DND-41 (cell line): Measurements from ENCODE around the gene CACNA2D4.

Source experiments
- ATAC-seq: fragments of 200-7000 bp; cut with Tn5 transposase; 3 replicates; pipeline ENCODE4 v1.9.1; 2021; ENCODE audit warnings: low read depth; ENCODE audit not compliant: insufficient read depth
- DNase-seq: peaks from one replicate; pipeline ENCODE4 v3.0.0-alpha.2; 2020
- H2AFZ ChIP-seq: 2 replicates; pipeline ENCODE4 v1.6.0; 2012; ENCODE audit warnings: low read depth, low read length
- H3K27ac ChIP-seq: 2 replicates; pipeline ENCODE4 v1.5.1; 2012; ENCODE audit warnings: low read length, inconsistent platforms
- H3K27me3 ChIP-seq: fragments of 200-600 bp; sonication (generic); 2 replicates; pipeline ENCODE4 v1.6.0; 2012; ENCODE audit warnings: low read length, mild to moderate bottlenecking, inconsistent platforms; ENCODE audit not compliant: insufficient read depth, poor library complexity
- H3K36me3 ChIP-seq: 2 replicates; pipeline ENCODE4 v1.5.1; 2012; ENCODE audit warnings: low read length, inconsistent platforms; ENCODE audit not compliant: insufficient read depth
- H3K4me1 ChIP-seq: 2 replicates; pipeline ENCODE4 v1.5.1; 2012; ENCODE audit warnings: mild to moderate bottlenecking, low read length; ENCODE audit not compliant: insufficient read depth
- H3K4me2 ChIP-seq: 2 replicates; pipeline ENCODE4 v1.6.0; 2012; ENCODE audit warnings: mild to moderate bottlenecking, moderate library complexity, low read length, inconsistent platforms; ENCODE audit not compliant: insufficient read depth
- H3K4me3 ChIP-seq, 2 experiments: fragments of 200-600 bp in 1 of 2; shearing (Covaris generic) in 1 of 2; 2 replicates each; pipeline ENCODE4 v1.5.1; 2012 to 2016; ENCODE audit warnings: inconsistent platforms in 2 of 2, low read length in 2 of 2, mild to moderate bottlenecking in 2 of 2, low read depth in 1 of 2, moderate library complexity in 1 of 2
- H3K79me2 ChIP-seq: 2 replicates; pipeline ENCODE4 v1.6.0; 2012; ENCODE audit warnings: low read length, inconsistent platforms; ENCODE audit not compliant: insufficient read depth
- H3K9ac ChIP-seq: 2 replicates; pipeline ENCODE4 v1.6.0; 2012; ENCODE audit warnings: low read depth, mild to moderate bottlenecking, inconsistent platforms, low read length, moderate library complexity
- H3K9me3 ChIP-seq: 2 replicates; pipeline ENCODE4 v1.5.1; 2012; ENCODE audit warnings: low read length, moderate library complexity, mild to moderate bottlenecking, inconsistent platforms; ENCODE audit not compliant: insufficient read depth, severe bottlenecking
- H4K20me1 ChIP-seq: 2 replicates; pipeline ENCODE4 v1.6.0; 2012; ENCODE audit warnings: low read length; ENCODE audit not compliant: insufficient read depth
- EZH2 ChIP-seq: IDR thresholded peaks from 3 replicates; pipeline ENCODE4 v1.6.1; 2012; ENCODE audit warnings: borderline replicate concordance, low read depth, mild to moderate bottlenecking, moderate library complexity, low read length, inconsistent platforms; ENCODE audit not compliant: severe bottlenecking
- TF ChIP-seq, protein P1 (sequence below): IDR thresholded peaks from 2 replicates; pipeline ENCODE4 v1.5.1; 2012; ENCODE audit warnings: borderline replicate concordance, low read length, moderate library complexity, mild to moderate bottlenecking; ENCODE audit not compliant: poor library complexity, severe bottlenecking; ENCODE audit errors: extremely low read depth

CACNA2D4 gene

DNA sequence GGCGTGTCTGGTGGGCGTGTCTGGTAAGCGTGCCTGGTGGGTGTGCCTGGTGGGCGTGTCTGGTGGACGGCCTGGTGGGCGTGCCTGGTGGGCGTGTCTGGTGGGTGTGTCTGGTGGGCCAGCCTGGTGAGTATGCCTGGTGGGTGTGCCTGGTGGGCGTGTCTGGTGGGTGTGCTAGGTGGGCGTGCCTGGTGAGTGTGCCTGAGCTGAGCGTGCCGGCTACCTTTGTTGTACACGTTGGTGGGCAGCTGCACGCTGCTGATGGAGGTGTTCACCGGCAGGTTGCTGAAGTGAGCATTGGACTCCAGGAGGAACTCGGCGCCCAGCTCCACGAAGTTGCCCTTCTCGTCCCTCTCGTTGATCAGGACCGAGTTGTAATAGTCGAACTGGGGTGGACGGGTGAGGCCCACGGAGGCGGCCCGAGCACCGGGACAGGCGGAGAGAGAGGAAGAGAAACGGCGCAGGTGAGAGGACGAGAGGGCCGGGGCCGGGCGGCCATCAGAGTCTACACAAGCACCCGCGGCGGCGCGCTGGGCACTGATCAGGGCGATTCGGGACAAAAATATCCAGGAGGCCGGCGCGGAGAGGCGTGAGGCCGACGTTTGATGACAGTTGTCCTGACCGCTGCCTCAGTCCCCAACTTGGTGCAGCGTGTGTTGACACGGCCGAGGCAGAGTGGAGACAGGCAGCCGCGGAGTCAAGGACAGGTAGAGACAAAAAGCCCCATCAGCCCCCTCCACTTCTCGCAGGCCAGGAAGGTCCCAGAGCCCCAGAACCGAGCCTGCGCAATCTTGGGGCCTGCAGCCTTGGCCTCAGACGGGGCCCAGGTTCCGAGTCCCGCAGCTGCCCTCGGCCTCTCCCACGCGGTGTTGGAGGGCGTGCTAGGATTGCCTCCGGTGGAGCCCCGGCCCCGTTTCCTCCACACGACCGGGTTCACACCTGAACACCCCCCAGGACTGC, 10.5 kb downstream of the CACNA2D4 start:
- Histone ChIP-seq H3K79me2 (no peaks in the 10 kb centered on the region), H4K20me1 (no peaks in the 10 kb centered on the region), H3K36me3 (no peaks in the 10 kb centered on the region), H3K9ac (no peak overlapping the region), H3K9me3 (peaks cover 9% of the 10 kb centered on the region), H3K27me3 (no peaks in the 10 kb centered on the region), H2AFZ (no peak overlapping the region), H3K27ac (no peak overlapping the region), H3K4me2 (no peak overlapping the region), H3K4me1 (no peaks in the 10 kb centered on the region), H3K4me3 (no peak overlapping the region)
- DNase-seq = no peak
- TF ChIP-seq, protein P1, sequence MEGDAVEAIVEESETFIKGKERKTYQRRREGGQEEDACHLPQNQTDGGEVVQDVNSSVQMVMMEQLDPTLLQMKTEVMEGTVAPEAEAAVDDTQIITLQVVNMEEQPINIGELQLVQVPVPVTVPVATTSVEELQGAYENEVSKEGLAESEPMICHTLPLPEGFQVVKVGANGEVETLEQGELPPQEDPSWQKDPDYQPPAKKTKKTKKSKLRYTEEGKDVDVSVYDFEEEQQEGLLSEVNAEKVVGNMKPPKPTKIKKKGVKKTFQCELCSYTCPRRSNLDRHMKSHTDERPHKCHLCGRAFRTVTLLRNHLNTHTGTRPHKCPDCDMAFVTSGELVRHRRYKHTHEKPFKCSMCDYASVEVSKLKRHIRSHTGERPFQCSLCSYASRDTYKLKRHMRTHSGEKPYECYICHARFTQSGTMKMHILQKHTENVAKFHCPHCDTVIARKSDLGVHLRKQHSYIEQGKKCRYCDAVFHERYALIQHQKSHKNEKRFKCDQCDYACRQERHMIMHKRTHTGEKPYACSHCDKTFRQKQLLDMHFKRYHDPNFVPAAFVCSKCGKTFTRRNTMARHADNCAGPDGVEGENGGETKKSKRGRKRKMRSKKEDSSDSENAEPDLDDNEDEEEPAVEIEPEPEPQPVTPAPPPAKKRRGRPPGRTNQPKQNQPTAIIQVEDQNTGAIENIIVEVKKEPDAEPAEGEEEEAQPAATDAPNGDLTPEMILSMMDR = no peak
- TF ChIP-seq EZH2 = no peak
- ATAC-seq = no peak

DNA sequence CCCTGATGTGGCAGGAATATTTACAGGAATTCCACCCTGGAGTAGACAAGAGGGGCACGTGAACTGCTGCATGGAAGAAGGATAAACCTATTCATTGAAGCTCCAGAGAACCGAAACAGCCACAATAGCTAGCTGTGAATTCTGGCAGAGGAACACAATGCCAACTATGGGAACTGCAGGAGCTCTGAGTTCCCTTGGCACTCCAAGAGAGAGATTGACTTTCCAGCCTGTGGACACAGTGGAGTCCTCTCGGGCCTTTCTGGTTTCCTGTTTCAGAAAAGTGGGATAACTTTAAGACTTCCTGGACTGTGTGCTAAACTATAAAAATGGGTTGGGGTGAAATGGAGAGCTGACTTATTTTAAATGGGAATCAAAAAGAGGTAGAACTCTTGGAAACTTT, 11.9 kb downstream of the CACNA2D4 start:
- no peak for DNase-seq
- Histone ChIP-seq H3K4me3 (no peak overlapping the region), H3K9me3 (peaks cover 9% of the 10 kb centered on the region), H3K27ac (no peak overlapping the region), H3K79me2 (no peaks in the 10 kb centered on the region), H2AFZ (no peak overlapping the region), H3K36me3 (no peaks in the 10 kb centered on the region), H3K9ac (no peak overlapping the region), H3K27me3 (no peaks in the 10 kb centered on the region), H3K4me2 (no peak overlapping the region), H4K20me1 (no peaks in the 10 kb centered on the region), H3K4me1 (no peaks in the 10 kb centered on the region)
- ATAC-seq = no peak
- TF ChIP-seq, protein P1 = no peak
- TF ChIP-seq EZH2 = no peak

DNA sequence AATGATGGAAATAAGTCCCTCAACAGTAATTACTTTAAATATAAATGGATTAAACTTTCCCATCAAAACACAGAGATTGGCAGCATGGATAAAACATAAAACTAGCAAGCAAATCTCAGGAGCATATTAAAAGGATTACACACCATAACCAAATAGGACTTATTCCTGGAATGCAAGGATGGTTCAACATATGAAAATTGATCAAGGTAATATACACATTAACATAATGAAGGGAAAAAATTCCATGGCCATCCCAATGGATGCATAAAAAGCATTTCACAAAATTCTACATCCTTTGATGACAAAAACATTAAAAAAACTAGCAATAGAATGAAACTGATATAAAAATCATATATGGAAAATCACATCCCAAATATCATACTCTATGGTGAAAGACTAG, 13.6 kb downstream of the CACNA2D4 start:
- DNase-seq (no peak), ATAC-seq (no peak)
- Histone ChIP-seq H4K20me1 (no peaks in the 10 kb centered on the region), H3K27ac (no peak overlapping the region), H2AFZ (no peak overlapping the region), H3K4me1 (no peaks in the 10 kb centered on the region), H3K4me2 (no peak overlapping the region), H3K36me3 (no peaks in the 10 kb centered on the region), H3K4me3 (no peak overlapping the region), H3K9me3 (peaks cover 9% of the 10 kb centered on the region), H3K79me2 (no peaks in the 10 kb centered on the region), H3K9ac (no peak overlapping the region), H3K27me3 (no peaks in the 10 kb centered on the region)
- TF ChIP-seq, protein P1 = no peak
- no peak for TF ChIP-seq EZH2
